HG03442 (cell line): ENCODE measurements around the gene FKBP1A.
A peak's percentile ranks its signal among the peaks of the same experiment; 100 is the strongest.

Experiments used
- ATAC-seq: cut with Tn5 transposase; IDR thresholded peaks from one replicate; pipeline ENCODE4 v1.9.1; 2021; ENCODE audit warnings: mild to moderate bottlenecking, moderate library complexity; ENCODE audit not compliant: unreplicated experiment

FKBP1A gene

GRCh38 chr20:1335961-1336698, 56.7 kb downstream of the FKBP1A start:
- no peak for ATAC-seq

- no peak for ATAC-seq
Measured at GRCh38 chr20:1334761-1335160, 58.1 kb downstream of the FKBP1A start.

- no peak for ATAC-seq
Measured at GRCh38 chr20:1334370-1334731, 58.5 kb downstream of the FKBP1A start.

GRCh38 chr20:1333462-1334369, 59.1 kb downstream of the FKBP1A start:
- no peak for ATAC-seq

GRCh38 chr20:1332749-1333300, 60.0 kb downstream of the FKBP1A start:
- ATAC-seq, result no peak

- ATAC-seq, result no peak
Measured at GRCh38 chr20:1331801-1332453, 60.9 kb downstream of the FKBP1A start.

GRCh38 chr20:1331101-1331500, 61.8 kb downstream of the FKBP1A start:
- no peak for ATAC-seq

GRCh38 chr20:1330075-1330830, 62.6 kb downstream of the FKBP1A start:
- peak; percentile 44 for ATAC-seq

- ATAC-seq, result no peak
Measured at GRCh38 chr20:1328680-1329330, 64.0 kb downstream of the FKBP1A start, which contains the start of gene SDCBP2. Gene SDCBP2 (minus strand): TSS chr20:1329139. CDS start chr20:1320416, 8,723 bp downstream.

- no peak for ATAC-seq
Measured at GRCh38 chr20:1327827-1328679, 64.8 kb downstream of the FKBP1A start.

GRCh38 chr20:1327241-1327653, 65.6 kb downstream of the FKBP1A start:
- no peak for ATAC-seq

- ATAC-seq, result no peak
Measured at GRCh38 chr20:1326031-1326930, 66.6 kb downstream of the FKBP1A start.

GRCh38 chr20:1325173-1326030, 67.5 kb downstream of the FKBP1A start:
- ATAC-seq, result peak; percentile 81

GRCh38 chr20:1324598-1325172, 68.2 kb downstream of the FKBP1A start:
- ATAC-seq, result no peak

GRCh38 chr20:1323830-1324597, 68.8 kb downstream of the FKBP1A start:
- ATAC-seq, result no peak

- ATAC-seq, result no peak
Measured at GRCh38 chr20:1323256-1323655, 69.6 kb downstream of the FKBP1A start.
